Parathyroid adenoma (tissue), 2 donors: ENCODE data around the gene TAF6L.
A peak's percentile ranks its signal among the peaks of the same experiment; 100 is the strongest.

Experiments
- H2AFZ ChIP-seq: fragments of 300-600 bp; sonication (generic); one replicate; pipeline ENCODE4 v1.7.0; 2017; ENCODE audit warnings: antibody characterized with exemption, mild to moderate bottlenecking
- H3K27ac ChIP-seq: fragments of 300-600 bp; sonication (generic); one replicate; pipeline ENCODE4 v1.7.0; 2017
- H3K27me3 ChIP-seq: fragments of 300-600 bp; sonication (generic); one replicate; pipeline ENCODE4 v1.7.0; 2017; ENCODE audit warnings: low read length; ENCODE audit not compliant: control insufficient read depth, insufficient read depth
- H3K36me3 ChIP-seq: fragments of 300-600 bp; sonication (generic); one replicate; pipeline ENCODE4 v1.7.0; 2017; ENCODE audit warnings: low read length; ENCODE audit not compliant: control insufficient read depth, insufficient read depth
- H3K4me1 ChIP-seq: fragments of 300-600 bp; sonication (generic); one replicate; pipeline ENCODE4 v1.7.0; 2017; ENCODE audit warnings: control low read depth
- H3K4me2 ChIP-seq: fragments of 300-600 bp; sonication (generic); one replicate; pipeline ENCODE4 v1.7.0; 2017; ENCODE audit warnings: low read length
- H3K4me3 ChIP-seq: fragments of 300-600 bp; sonication (generic); one replicate; pipeline ENCODE4 v1.7.0; 2017; ENCODE audit warnings: low read depth, low read length
- H3K79me2 ChIP-seq: fragments of 300-600 bp; sonication (generic); one replicate; pipeline ENCODE4 v1.7.0; 2017; ENCODE audit warnings: control low read depth
- H3K9ac ChIP-seq: fragments of 300-600 bp; sonication (generic); one replicate; pipeline ENCODE4 v1.7.0; 2017; ENCODE audit warnings: mild to moderate bottlenecking
- H3K9me3 ChIP-seq: fragments of 300-600 bp; sonication (generic); one replicate; pipeline ENCODE4 v1.7.0; 2017; ENCODE audit warnings: low read length; ENCODE audit not compliant: control insufficient read depth
- TF ChIP-seq, protein P1 (sequence below): fragments of 300-600 bp; sonication (generic); IDR thresholded peaks from one replicate; pipeline ENCODE4 v1.7.0; 2017; ENCODE audit warnings: antibody characterized with exemption, mild to moderate bottlenecking
- donor health status: primary hyperparathyroidism.

TAF6L gene

GRCh38 chr11:62830904-62831519 lies 59.8 kb downstream of the TAF6L start:
- TF ChIP-seq, protein P1, sequence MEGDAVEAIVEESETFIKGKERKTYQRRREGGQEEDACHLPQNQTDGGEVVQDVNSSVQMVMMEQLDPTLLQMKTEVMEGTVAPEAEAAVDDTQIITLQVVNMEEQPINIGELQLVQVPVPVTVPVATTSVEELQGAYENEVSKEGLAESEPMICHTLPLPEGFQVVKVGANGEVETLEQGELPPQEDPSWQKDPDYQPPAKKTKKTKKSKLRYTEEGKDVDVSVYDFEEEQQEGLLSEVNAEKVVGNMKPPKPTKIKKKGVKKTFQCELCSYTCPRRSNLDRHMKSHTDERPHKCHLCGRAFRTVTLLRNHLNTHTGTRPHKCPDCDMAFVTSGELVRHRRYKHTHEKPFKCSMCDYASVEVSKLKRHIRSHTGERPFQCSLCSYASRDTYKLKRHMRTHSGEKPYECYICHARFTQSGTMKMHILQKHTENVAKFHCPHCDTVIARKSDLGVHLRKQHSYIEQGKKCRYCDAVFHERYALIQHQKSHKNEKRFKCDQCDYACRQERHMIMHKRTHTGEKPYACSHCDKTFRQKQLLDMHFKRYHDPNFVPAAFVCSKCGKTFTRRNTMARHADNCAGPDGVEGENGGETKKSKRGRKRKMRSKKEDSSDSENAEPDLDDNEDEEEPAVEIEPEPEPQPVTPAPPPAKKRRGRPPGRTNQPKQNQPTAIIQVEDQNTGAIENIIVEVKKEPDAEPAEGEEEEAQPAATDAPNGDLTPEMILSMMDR = no peak
- Histone ChIP-seq H3K27ac (peak overlapping the region; percentile 82), H3K4me3 (peak overlapping the region; percentile 94), H3K9ac (peak overlapping the region; percentile 20), H3K4me2 (peak overlapping the region; percentile 64), H3K27me3 (no peaks in the 10 kb centered on the region), H2AFZ (peak overlapping the region; percentile 65), H3K4me1 (peaks cover 4% of the 10 kb centered on the region), H3K36me3 (no peaks in the 10 kb centered on the region), H3K9me3 (no peaks in the 10 kb centered on the region), H3K79me2 (peaks cover 6% of the 10 kb centered on the region)

GRCh38 chr11:62831520-62832335 lies 60.5 kb downstream of the TAF6L start, which contains the start of gene STX5:
Gene STX5, minus strand, starts transcription at chr11:62832051. Its CDS starts 808 bp downstream, at chr11:62831243.
- Histone ChIP-seq H3K36me3 (no peaks in the 10 kb centered on the region), H3K27me3 (no peaks in the 10 kb centered on the region), H3K4me1 (peaks cover 4% of the 10 kb centered on the region), H3K4me2 (peak within 1 kb of the TSS; percentile 93), H3K27ac (peak within 1 kb of the TSS; percentile 82), H2AFZ (peak within 1 kb of the TSS; percentile 65), H3K4me3 (peak within 1 kb of the TSS; percentile 94), H3K79me2 (peaks cover 6% of the 10 kb centered on the region), H3K9me3 (no peaks in the 10 kb centered on the region), H3K9ac (peak within 1 kb of the TSS; percentile 20)
- TF ChIP-seq, protein P1 = no peak

GRCh38 chr11:62832336-62833234 lies 61.4 kb downstream of the TAF6L start, which contains the start of gene TEX54:
Gene TEX54, minus strand, starts transcription at chr11:62832841.
- peak within 1 kb of the TSS; percentile 93 for H3K4me2 ChIP-seq
- no peaks in the 10 kb centered on the region for H3K9me3 ChIP-seq
- H3K4me1 ChIP-seq = peaks cover 4% of the 10 kb centered on the region
- TF ChIP-seq, protein P1 = no peak
- H2AFZ ChIP-seq = peak within 1 kb of the TSS; percentile 65
- H3K79me2 ChIP-seq = peaks cover 6% of the 10 kb centered on the region
- H3K27me3 ChIP-seq = no peaks in the 10 kb centered on the region
- no peaks in the 10 kb centered on the region for H3K36me3 ChIP-seq
- H3K4me3 ChIP-seq = peak within 1 kb of the TSS; percentile 94
- peak within 1 kb of the TSS; percentile 82 for H3K27ac ChIP-seq
- H3K9ac ChIP-seq = peak within 1 kb of the TSS; percentile 20

DNA sequence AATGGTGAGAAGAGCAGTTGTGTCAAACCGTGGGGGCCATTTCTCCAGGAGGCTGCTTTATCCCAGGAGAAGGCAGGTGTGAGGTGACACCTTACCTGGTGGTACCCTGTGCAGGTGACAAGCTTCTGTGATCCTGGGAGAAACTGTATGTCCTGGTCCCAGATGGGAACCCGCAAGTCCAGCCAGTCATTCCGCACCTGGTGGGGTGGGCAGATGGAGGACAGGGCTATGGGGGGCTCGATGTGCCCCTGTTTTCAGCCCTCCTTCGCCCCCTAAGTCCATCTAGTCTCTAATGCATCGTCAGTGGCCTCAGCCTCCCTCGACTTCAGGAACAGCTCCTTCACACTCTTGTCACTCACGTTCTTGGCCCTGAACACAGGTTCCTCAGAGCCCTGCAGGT lies 64.1 kb downstream of the TAF6L start:
- no peak overlapping the region for H2AFZ ChIP-seq
- H3K4me2 ChIP-seq = no peak overlapping the region
- H3K9me3 ChIP-seq = no peaks in the 10 kb centered on the region
- H3K4me3 ChIP-seq = no peak overlapping the region
- no peak overlapping the region for H3K27ac ChIP-seq
- TF ChIP-seq, protein P1 = no peak
- H3K79me2 ChIP-seq = peaks cover 4% of the 10 kb centered on the region
- no peaks in the 10 kb centered on the region for H3K27me3 ChIP-seq
- no peak overlapping the region for H3K9ac ChIP-seq
- no peaks in the 10 kb centered on the region for H3K36me3 ChIP-seq
- peaks cover 4% of the 10 kb centered on the region for H3K4me1 ChIP-seq
